ENCODE results near the gene CDK5RAP3.

DNA sequence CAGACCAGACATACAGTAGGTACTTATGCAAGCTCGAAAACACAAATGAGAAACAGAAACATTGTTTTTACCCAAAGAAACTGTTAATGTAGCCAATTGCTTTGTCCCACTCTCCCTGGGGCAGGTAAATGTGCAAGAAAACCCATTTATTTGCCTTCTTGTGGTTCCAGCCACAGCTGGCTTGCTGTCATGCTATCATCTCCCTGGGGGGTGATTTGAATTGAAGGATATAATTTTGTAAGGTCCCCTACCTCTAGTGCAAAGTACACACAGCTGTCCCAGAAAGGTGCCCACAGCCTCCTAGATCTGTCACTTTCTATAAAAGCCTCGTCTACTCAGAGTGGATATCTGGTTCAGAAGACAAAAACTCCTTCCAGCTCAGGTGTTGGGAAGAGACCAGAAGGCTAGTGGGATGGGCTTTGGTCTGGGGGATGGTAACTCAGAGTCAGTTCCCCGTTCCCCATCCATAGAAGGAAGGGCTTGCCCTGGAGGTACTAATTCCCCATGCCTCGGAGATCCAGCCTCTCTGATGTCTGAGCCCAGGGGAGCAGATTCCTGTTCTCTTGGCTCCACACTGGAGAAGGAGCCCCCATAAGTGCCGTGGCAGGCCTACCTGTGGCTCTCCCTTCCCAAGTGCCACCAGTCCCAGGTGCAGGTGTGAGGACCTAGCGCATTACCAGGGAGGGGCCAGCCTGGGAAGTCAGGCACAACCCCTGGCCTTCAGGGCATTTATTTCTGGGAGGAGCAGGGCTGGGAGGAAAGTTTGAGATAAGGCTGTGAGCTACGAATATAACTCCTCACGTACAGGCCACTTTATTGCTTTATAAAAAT is 10.9 kb upstream of the CDK5RAP3 start:
- TF ChIP-seq EZH2 (IDR thresholded peaks at IDR 0.05; ENCODE audit: borderline replicate concordance, low read depth, low read length, severe bottlenecking), result no peak
- TF ChIP-seq, protein P1, sequence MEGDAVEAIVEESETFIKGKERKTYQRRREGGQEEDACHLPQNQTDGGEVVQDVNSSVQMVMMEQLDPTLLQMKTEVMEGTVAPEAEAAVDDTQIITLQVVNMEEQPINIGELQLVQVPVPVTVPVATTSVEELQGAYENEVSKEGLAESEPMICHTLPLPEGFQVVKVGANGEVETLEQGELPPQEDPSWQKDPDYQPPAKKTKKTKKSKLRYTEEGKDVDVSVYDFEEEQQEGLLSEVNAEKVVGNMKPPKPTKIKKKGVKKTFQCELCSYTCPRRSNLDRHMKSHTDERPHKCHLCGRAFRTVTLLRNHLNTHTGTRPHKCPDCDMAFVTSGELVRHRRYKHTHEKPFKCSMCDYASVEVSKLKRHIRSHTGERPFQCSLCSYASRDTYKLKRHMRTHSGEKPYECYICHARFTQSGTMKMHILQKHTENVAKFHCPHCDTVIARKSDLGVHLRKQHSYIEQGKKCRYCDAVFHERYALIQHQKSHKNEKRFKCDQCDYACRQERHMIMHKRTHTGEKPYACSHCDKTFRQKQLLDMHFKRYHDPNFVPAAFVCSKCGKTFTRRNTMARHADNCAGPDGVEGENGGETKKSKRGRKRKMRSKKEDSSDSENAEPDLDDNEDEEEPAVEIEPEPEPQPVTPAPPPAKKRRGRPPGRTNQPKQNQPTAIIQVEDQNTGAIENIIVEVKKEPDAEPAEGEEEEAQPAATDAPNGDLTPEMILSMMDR (IDR thresholded peaks at IDR 0.05; ENCODE audit: borderline replicate concordance, extremely low read depth, low read length, poor library complexity, severe bottlenecking), result no peak

All from DND-41 (cell line).